HG03280 (cell line): ENCODE measurements around the gene CCBE1.

ENCODE experiments used
- ATAC-seq: cut with Tn5 transposase; IDR thresholded peaks from one replicate; pipeline ENCODE4 v1.9.1; 2021; ENCODE audit warnings: mild to moderate bottlenecking, moderate library complexity; ENCODE audit not compliant: unreplicated experiment

CCBE1 gene

GRCh38 chr18:59576541-59577385, 120.5 kb downstream of the CCBE1 start:
- ATAC-seq, result no peak

- ATAC-seq, result no peak
Measured at GRCh38 chr18:59575995-59576394, 121.2 kb downstream of the CCBE1 start.

- no peak for ATAC-seq
Measured at GRCh38 chr18:59573962-59574361, 123.3 kb downstream of the CCBE1 start.

- ATAC-seq, result no peak
Measured at GRCh38 chr18:59571902-59572301, 125.3 kb downstream of the CCBE1 start.

GRCh38 chr18:59570796-59571195, 126.4 kb downstream of the CCBE1 start:
- no peak for ATAC-seq

GRCh38 chr18:59570101-59570775, 127.0 kb downstream of the CCBE1 start:
- ATAC-seq, result no peak

GRCh38 chr18:59569390-59569791, 127.8 kb downstream of the CCBE1 start:
- ATAC-seq, result no peak

- no peak for ATAC-seq
Measured at GRCh38 chr18:59567431-59567830, 129.8 kb downstream of the CCBE1 start.

- no peak for ATAC-seq
Measured at GRCh38 chr18:59566533-59566971, 130.7 kb downstream of the CCBE1 start.

GRCh38 chr18:59565957-59566356, 131.3 kb downstream of the CCBE1 start:
- no peak for ATAC-seq

GRCh38 chr18:59564561-59564960, 132.7 kb downstream of the CCBE1 start:
- no peak for ATAC-seq

- ATAC-seq, result no peak
Measured at GRCh38 chr18:59563176-59563785, 133.9 kb downstream of the CCBE1 start.

GRCh38 chr18:59562751-59563150, 134.5 kb downstream of the CCBE1 start:
- ATAC-seq, result no peak

- ATAC-seq, result no peak
Measured at GRCh38 chr18:59561612-59562011, 135.6 kb downstream of the CCBE1 start.

- ATAC-seq, result no peak
Measured at GRCh38 chr18:59560556-59560955, 136.7 kb downstream of the CCBE1 start.

- ATAC-seq, result no peak
Measured at GRCh38 chr18:59559528-59559927, 137.7 kb downstream of the CCBE1 start.

GRCh38 chr18:59555995-59556659, 141.1 kb downstream of the CCBE1 start:
- no peak for ATAC-seq

- ATAC-seq, result no peak
Measured at GRCh38 chr18:59554796-59555335, 142.4 kb downstream of the CCBE1 start.

- no peak for ATAC-seq
Measured at GRCh38 chr18:59553273-59553870, 143.9 kb downstream of the CCBE1 start.

- no peak for ATAC-seq
Measured at GRCh38 chr18:59551902-59552635, 145.2 kb downstream of the CCBE1 start.
